Effector CD8-positive, alpha-beta T cell (primary cell): ENCODE results near the gene XPA.
A peak's percentile ranks its signal among the peaks of the same experiment; 100 is the strongest.
"Not testable (repeated sequence)": the region's sequence is repeated elsewhere in the genome, so short reads cannot be mapped to it uniquely, and the experiment has no call there.

ENCODE experiments used
- DNase-seq: peaks from one replicate; lab custom pipeline; 2025; lab: John Stamatoyannopoulos, UW
- total RNA-seq, 4 experiments: gene quantifications; one replicate each; lab custom pipeline; 2026; lab: John Stamatoyannopoulos, UW

XPA gene
- total RNA-seq, result 24.3 to 29.3 (median 26.6) reads per million in 4 experiments

GRCh38 chr9:97696803-97697601 is at the start of gene XPA:
XPA (minus strand) TSS chr9:97697340; CDS start chr9:97697292, 48 bp downstream.
- DNase-seq, result peak; percentile 92

- DNase-seq, result no peak
Observed at GRCh38 chr9:97744710-97745708, 47.9 kb upstream of the XPA start.

- DNase-seq, result not testable (repeated sequence)
Observed at GRCh38 chr9:97744025-97744424, 46.9 kb upstream of the XPA start.

- DNase-seq, result no peak
Observed at GRCh38 chr9:97742545-97742944, 45.4 kb upstream of the XPA start.

- no peak for DNase-seq
Observed at GRCh38 chr9:97741947-97742346, 44.8 kb upstream of the XPA start.

GRCh38 chr9:97740848-97741821 is 44.0 kb upstream of the XPA start:
- DNase-seq, result no peak

GRCh38 chr9:97737429-97737828 is 40.3 kb upstream of the XPA start:
- no peak for DNase-seq

GRCh38 chr9:97735070-97735600 is 38.0 kb upstream of the XPA start:
- DNase-seq, result no peak

GRCh38 chr9:97726716-97727115 is 29.6 kb upstream of the XPA start:
- no peak for DNase-seq

GRCh38 chr9:97723819-97724218 is 26.7 kb upstream of the XPA start:
- no peak for DNase-seq

GRCh38 chr9:97722331-97722730 is 25.2 kb upstream of the XPA start:
- no peak for DNase-seq

- DNase-seq, result no peak
Observed at GRCh38 chr9:97721396-97721795, 24.3 kb upstream of the XPA start.

GRCh38 chr9:97717866-97718265 is 20.7 kb upstream of the XPA start:
- DNase-seq, result no peak

- no peak for DNase-seq
Observed at GRCh38 chr9:97714435-97714834, 17.3 kb upstream of the XPA start.

- no peak for DNase-seq
Observed at GRCh38 chr9:97711223-97711626, 14.1 kb upstream of the XPA start.

GRCh38 chr9:97710356-97711222 is 13.4 kb upstream of the XPA start:
- DNase-seq, result peak; percentile 18

- no peak for DNase-seq
Observed at GRCh38 chr9:97706246-97706645, 9.1 kb upstream of the XPA start.

- no peak for DNase-seq
Observed at GRCh38 chr9:97705354-97705950, 8.3 kb upstream of the XPA start.

- no peak for DNase-seq
Observed at GRCh38 chr9:97704851-97705250, 7.7 kb upstream of the XPA start.

GRCh38 chr9:97704345-97704677 is 7.2 kb upstream of the XPA start:
- no peak for DNase-seq
